HCT116 (cell line): ENCODE data around the gene COPA. TPM values are rescaled to one million over a fixed set of nuclear protein-coding genes. Genes with fewer than 3 reads are reported as not detected.

Experiments
- ATAC-seq: fragments of 200-7000 bp; cut with Tn5 transposase; 2 replicates; pipeline ENCODE4 v1.9.1; 2020; ENCODE audit warnings: mild to moderate bottlenecking, moderate library complexity
- BruUV-seq: library from RNA; stranded (reverse); fragments of 400-500 nt; replicated peaks from 2 replicates; lab custom pipeline; 2021; lab: Mats Ljungman, UMichigan
- CTCF ChIA-PET: fragments of 300-600 bp; sonication (Branson Sonifier 250); formaldehyde crosslinking; loops from one replicate; lab custom pipeline; 2021; ENCODE audit warnings: antibody characterized with exemption; lab: Charles Lee
- POLR2A ChIA-PET: fragments of 300-600, 350-600 bp; sonication (Branson Sonifier 250); formaldehyde crosslinking; loops from one replicate; lab custom pipeline; 2021; ENCODE audit warnings: antibody characterized with exemption; lab: Charles Lee
- RAD21 ChIA-PET, 2 experiments: fragments of 300-600 bp; sonication (Branson Sonifier 250); formaldehyde crosslinking; loops; one replicate each; lab custom pipeline; 2023; ENCODE audit warnings: low total read pairs in 2 of 2; ENCODE audit not compliant: uncharacterized antibody in 2 of 2, unreplicated experiment in 2 of 2, low non-redundant PET in 1 of 2; lab: Charles Lee
- DNase-seq: peaks from one replicate; pipeline ENCODE4 v3.0.0-alpha.2; 2010; ENCODE audit warnings: low read depth, low spot score
- H2AFZ ChIP-seq: fragments of 200-600 bp; shearing (Covaris generic), sonication (generic); 2 replicates; pipeline ENCODE4 v1.6.1; 2017; ENCODE audit warnings: low read depth, mixed run types, mixed read lengths, antibody characterized with exemption, low read length; ENCODE audit not compliant: poor library complexity, severe bottlenecking
- H3K27ac ChIP-seq: 2 replicates; pipeline ENCODE4 v1.5.1; 2012; ENCODE audit warnings: low read depth, low read length
- H3K27me3 ChIP-seq: fragments of 200-600 bp; sonication (generic); 2 replicates; pipeline ENCODE4 v1.6.1; 2016; ENCODE audit warnings: mixed run types, low read length, mixed read lengths; ENCODE audit not compliant: insufficient read depth
- H3K36me3 ChIP-seq, 2 experiments: fragments of 200-500 bp in 1 of 2; fragments of 200-600 bp in 1 of 2; sonication (Bioruptor generic) in 1 of 2; sonication (generic) in 1 of 2; 2 replicates each; pipeline versions ENCODE4 v1.5.1 to v1.6.1; 2014 to 2016; ENCODE audit warnings: low read length in 2 of 2, inconsistent platforms in 1 of 2, mixed read lengths in 1 of 2, mixed run types in 1 of 2; ENCODE audit not compliant: insufficient read depth in 2 of 2, control insufficient read depth in 1 of 2
- H3K4me1 ChIP-seq, 2 experiments: fragments of 200-600 bp in 1 of 2; sonication (generic) in 1 of 2; 2 replicates each; pipeline versions ENCODE4 v1.5.1 to v1.6.1; 2012 to 2017; ENCODE audit warnings: low read length in 2 of 2, inconsistent platforms in 1 of 2, mild to moderate bottlenecking in 1 of 2, mixed read lengths in 1 of 2, mixed run types in 1 of 2, moderate library complexity in 1 of 2; ENCODE audit not compliant: insufficient read depth in 2 of 2, control insufficient read depth in 1 of 2
- H3K4me2 ChIP-seq: fragments of 200-600 bp; sonication (generic); 2 replicates; pipeline ENCODE4 v1.6.1; 2017; ENCODE audit warnings: mixed run types, low read length, mixed read lengths
- H3K4me3 ChIP-seq, 2 experiments: fragments of 200-600 bp in 1 of 2; sonication (generic) in 1 of 2; replicated peaks in 1 of 2; 2 replicates each; pipeline ENCODE4 v1.5.1; 2011 to 2016; ENCODE audit warnings: low read length in 2 of 2, control low read depth in 1 of 2, low read depth in 1 of 2, mild to moderate bottlenecking in 1 of 2, mixed read lengths in 1 of 2, mixed run types in 1 of 2
- H3K79me2 ChIP-seq: fragments of 200-600 bp; sonication (generic); 2 replicates; pipeline ENCODE4 v1.6.1; 2017; ENCODE audit warnings: mild to moderate bottlenecking, mixed run types, low read length, moderate library complexity, mixed read lengths; ENCODE audit not compliant: insufficient read depth
- H3K9ac ChIP-seq: fragments of 200-600 bp; sonication (generic); 2 replicates; pipeline ENCODE4 v1.6.1; 2016; ENCODE audit warnings: low read length, mixed read lengths
- H3K9me2 ChIP-seq: fragments of 200-600 bp; sonication (generic), shearing (Covaris generic); 2 replicates; pipeline ENCODE4 v1.6.1; 2017; ENCODE audit warnings: mixed run types, mild to moderate bottlenecking, moderate library complexity; ENCODE audit not compliant: insufficient read depth
- H3K9me3 ChIP-seq, 2 experiments: fragments of 200-500 bp in 1 of 2; fragments of 200-600 bp in 1 of 2; sonication (Bioruptor generic) in 1 of 2; sonication (generic) in 1 of 2; 2 replicates each; pipeline ENCODE4 v1.6.1; 2014 to 2017; ENCODE audit warnings: low read length in 2 of 2, mixed read lengths in 2 of 2, inconsistent platforms in 1 of 2, low read depth in 1 of 2, mild to moderate bottlenecking in 1 of 2, mixed run types in 1 of 2, moderate library complexity in 1 of 2; ENCODE audit not compliant: control insufficient read depth in 1 of 2, insufficient read depth in 1 of 2
- H4K20me1 ChIP-seq: fragments of 200-600 bp; sonication (generic), shearing (Covaris generic); 2 replicates; pipeline ENCODE4 v1.6.1; 2017; ENCODE audit warnings: mixed run types, mild to moderate bottlenecking, moderate library complexity; ENCODE audit not compliant: insufficient read depth
- CEBPB ChIP-seq: IDR thresholded peaks from 2 replicates; pipeline ENCODE4 v1.6.1; 2012; ENCODE audit warnings: low read depth
- CTCF ChIP-seq, 3 experiments: fragments of 200-600 bp in 1 of 3; sonication (generic) in 1 of 3; IDR thresholded peaks in 2 of 3; conservative IDR thresholded peaks in 1 of 3; 2 replicates each; pipeline ENCODE4 v1.5.1; 2012 to 2017; ENCODE audit warnings: low read depth in 2 of 3, low read length in 2 of 3, antibody characterized with exemption in 1 of 3, borderline replicate concordance in 1 of 3, control low read depth in 1 of 3, mild to moderate bottlenecking in 1 of 3, mixed read lengths in 1 of 3, mixed run types in 1 of 3, moderate library complexity in 1 of 3; ENCODE audit not compliant: insufficient read depth in 1 of 3
- EGR1 ChIP-seq: IDR thresholded peaks from 2 replicates; pipeline ENCODE4 v1.6.1; 2012; ENCODE audit warnings: low read depth
- ELF1 ChIP-seq: IDR thresholded peaks from 2 replicates; pipeline ENCODE4 v1.6.1; 2012; ENCODE audit warnings: low read depth, borderline replicate concordance
- EZH2 ChIP-seq: fragments of 200-600 bp; sonication (generic); IDR thresholded peaks from 2 replicates; pipeline ENCODE4 v1.6.1; 2017; ENCODE audit warnings: antibody characterized with exemption, mixed run types
- FOSL1 ChIP-seq: IDR thresholded peaks from 2 replicates; pipeline ENCODE4 v1.6.1; 2012; ENCODE audit warnings: low read depth
- JUND ChIP-seq: IDR thresholded peaks from 2 replicates; pipeline ENCODE4 v1.6.1; 2012
- MAX ChIP-seq: IDR thresholded peaks from 2 replicates; pipeline ENCODE4 v1.6.1; 2012
- POLR2AphosphoS5 ChIP-seq: IDR thresholded peaks from 2 replicates; pipeline ENCODE4 v1.6.1; 2011; ENCODE audit warnings: mild to moderate bottlenecking, low read depth, low read length, moderate library complexity
- RAD21 ChIP-seq: IDR thresholded peaks from 2 replicates; pipeline ENCODE4 v1.6.1; 2012; ENCODE audit warnings: low read depth, mild to moderate bottlenecking
- SIN3A ChIP-seq: IDR thresholded peaks from 2 replicates; pipeline ENCODE4 v1.6.1; 2012; ENCODE audit warnings: low read depth
- SRF ChIP-seq: IDR thresholded peaks from 2 replicates; pipeline ENCODE4 v1.6.1; 2012; ENCODE audit warnings: low read depth
- TCF7L2 ChIP-seq: IDR thresholded peaks from 2 replicates; pipeline ENCODE4 v1.7.0; 2011; ENCODE audit warnings: borderline replicate concordance, inconsistent platforms; ENCODE audit not compliant: insufficient read depth, insufficient read length; ENCODE audit errors: extremely low read depth
- YY1 ChIP-seq: IDR thresholded peaks from 2 replicates; pipeline ENCODE4 v1.6.1; 2011; ENCODE audit warnings: low read length, low read depth, moderate library complexity, mild to moderate bottlenecking; ENCODE audit not compliant: insufficient replicate concordance; ENCODE audit errors: extremely low read depth
- ZBTB33 ChIP-seq: IDR thresholded peaks from 2 replicates; pipeline ENCODE4 v1.6.1; 2011; ENCODE audit warnings: mild to moderate bottlenecking, low read length, moderate library complexity; ENCODE audit not compliant: insufficient replicate concordance; ENCODE audit errors: extremely low read depth
- ZFX ChIP-seq: fragments of 450-650 bp; IDR thresholded peaks from 2 replicates; pipeline ENCODE4 v1.6.1; 2017
- intact Hi-C: fragments of 100-400 bp; cut with micrococcal nuclease; formaldehyde crosslinking; loops from 2 replicates; pipeline ENCODE4 v1.10.0; 2022
- total RNA-seq: library from RNA; stranded (reverse); gene quantifications from one replicate; pipeline ENCODE4 v1.2.1, GENCODE V29; 2021; ENCODE audit not compliant: unreplicated experiment

The COPA gene
- total RNA-seq, 1 experiment from 2014 or later, result 132 TPM

- Histone ChIP-seq H3K36me3 (0 out of 4 replicates have a peak, but pooled peaks cover 0 to 3% of the 10 kb centered on the region in 2 experiments), H3K4me3 (no peak overlapping the region), H3K9me3 (no peaks in the 10 kb centered on the region), H3K27me3 (no peaks in the 10 kb centered on the region), H3K27ac (no peak overlapping the region), H3K79me2 (peaks cover 74% of the 10 kb centered on the region), H2AFZ (no peak overlapping the region), H3K4me2 (no peak overlapping the region), H4K20me1 (no peaks in the 10 kb centered on the region), H3K9ac (no peak overlapping the region), H3K9me2 (no peaks in the 10 kb centered on the region), H3K4me1 (peaks cover 5 to 11% of the 10 kb centered on the region in 2 experiments; a peak in 3 of 4 replicates)
- ATAC-seq (peak; percentile 96), DNase-seq (peak; percentile 38)
- intact Hi-C loops, result loop anchor here (1.0 to 2.0 kb wide), 4 partner anchors 59 to 151 kb away; no protein-coding TSS in a partner anchor
- no TSS peak for BruUV-seq
- ChIA-PET CTCF (interaction anchor here (0.6 to 2.9 kb wide), 45 partner anchors 9 to 359 kb away, joined by 3 to 59 read pairs (median 5); partner anchors contain the start of genes CASQ1, DCAF8 and IGSF8), POLR2A (interaction anchor here (0.7 to 1.6 kb wide), 6 partner anchors 9 to 151 kb away, joined by 3 to 5 read pairs (median 4); partner anchors contain the start of gene DCAF8), RAD21 (interaction anchor here (0.6 to 1.9 kb wide), 13 partner anchors 33 to 166 kb away, joined by 3 to 10 read pairs (median 5); partner anchors contain the start of gene IGSF8 (in 1 of the 2))
- no peak for TF ChIP-seq TCF7L2
- TF ChIP-seq EZH2, result no peak
- peak; percentile 69 to 83 (median 71); a peak in 5 of 6 replicates for TF ChIP-seq CTCF (IDR thresholded peaks at IDR 0.05 in 2 of 3, conservative IDR thresholded peaks at IDR 0.05 in 1 of 3; ENCODE audit: borderline replicate concordance in 1 of 3, insufficient read depth in 1 of 3, low read depth in 2 of 3, low read length in 2 of 3)
- no peak for TF ChIP-seq JUND
- TF ChIP-seq EGR1, result no peak
- TF ChIP-seq YY1, result no peak
- no peak for TF ChIP-seq ELF1
- TF ChIP-seq CEBPB, result peak; percentile 85
- no peak for TF ChIP-seq FOSL1
- TF ChIP-seq ZFX, result no peak
- TF ChIP-seq POLR2AphosphoS5, result no peak
- no peak for TF ChIP-seq SIN3A
- TF ChIP-seq MAX, result no peak
- no peak for TF ChIP-seq SRF
- no peak for TF ChIP-seq ZBTB33
- peak; percentile 81 for TF ChIP-seq RAD21
Observed at GRCh38 chr1:160251687-160252526, 91.1 kb downstream of the COPA start.
